ENCODE measurements around the gene COL11A1. TPM values are rescaled to one million over a fixed set of nuclear protein-coding genes. Genes with fewer than 3 reads are reported as not detected.

The COL11A1 gene
- polyA plus RNA-seq, 2 of the 4 experiments (the other 2 are of a cell fraction): 6.8 to 13.6 TPM

GRCh38 chr1:103025858-103026409, 82.4 kb downstream of the COL11A1 start:
- TF ChIP-seq ESRRA (IDR thresholded peaks at IDR 0.05; ENCODE audit: borderline replicate concordance, low read length) (no peak), JUNB (IDR thresholded peaks at IDR 0.05) (no peak), KDM5A (IDR thresholded peaks at IDR 0.05) (no peak), SREBF2 (IDR thresholded peaks at IDR 0.05) (no peak), MAZ (IDR thresholded peaks at IDR 0.05; ENCODE audit: borderline replicate concordance, low read depth, low read length) (no peak)
- CTCF ChIA-PET: no interaction called here
- Histone ChIP-seq H3K9me3 (no peaks in the 10 kb centered on the region), H3K4me1 (no peaks in the 10 kb centered on the region), H3K4me3 (no peak overlapping the region), H3K4me2 (no peak overlapping the region), H3K27ac (no peak overlapping the region)
- no peak for FAIRE-seq
- no peak for ATAC-seq
- 21% methylated on average over 5 of the region's 5 CpGs for WGBS (ENCODE audit: missing lambda C conversion rate)
- DNase-seq (ENCODE audit: low read depth in 1 of 2, low spot score in 1 of 2): no peak
- POLR2A ChIA-PET: no interaction called here

GRCh38 chr1:103024051-103024450, 84.3 kb downstream of the COL11A1 start:
- DNase-seq (ENCODE audit: low read depth in 1 of 2, low spot score in 1 of 2) (no peak), FAIRE-seq (no peak), ATAC-seq (no peak)
- TF ChIP-seq HEYL (CRISPR knock-in tag; IDR thresholded peaks at IDR 0.05) (no peak), MAFK (IDR thresholded peaks at IDR 0.05; ENCODE audit: partially characterized antibody) (no peak), NR3C1 (IDR thresholded peaks at IDR 0.05) (no peak), HOXA7 (CRISPR knock-in tag; IDR thresholded peaks at IDR 0.05) (no peak), HMGXB4 (CRISPR knock-in tag; IDR thresholded peaks at IDR 0.05; ENCODE audit: borderline replicate concordance) (no peak), RNF2 (IDR thresholded peaks at IDR 0.05; ENCODE audit: borderline replicate concordance, low read depth) (no peak), ZNF302 (CRISPR knock-in tag; IDR thresholded peaks at IDR 0.05) (no peak), SMC3 (IDR thresholded peaks at IDR 0.05) (no peak), CHD4 (IDR thresholded peaks at IDR 0.05; ENCODE audit: borderline replicate concordance) (no peak), HDAC2 (IDR thresholded peaks at IDR 0.05) (no peak), ZSCAN20 (CRISPR knock-in tag; IDR thresholded peaks at IDR 0.05) (no peak), ZC3H11A (IDR thresholded peaks at IDR 0.05) (no peak), BCL3 (IDR thresholded peaks at IDR 0.05) (no peak), PHF8 (IDR thresholded peaks at IDR 0.05; ENCODE audit: borderline replicate concordance, low read depth) (no peak), ATOH8 (CRISPR knock-in tag; IDR thresholded peaks at IDR 0.05; ENCODE audit: low read depth) (no peak), CEBPB (IDR thresholded peaks at IDR 0.05) (no peak), NPAS2 (CRISPR knock-in tag; IDR thresholded peaks at IDR 0.05; ENCODE audit: borderline replicate concordance) (no peak), REST (IDR thresholded peaks at IDR 0.05) (no peak)
- H3K9me3 ChIP-seq: no peaks in the 10 kb centered on the region
- 28% methylated on average over 1 of the region's 1 CpG for WGBS (ENCODE audit: missing lambda C conversion rate)
- no peak overlapping the region for H3K27ac ChIP-seq
- no peak overlapping the region for H3K4me3 ChIP-seq
- no peak overlapping the region for H3K4me2 ChIP-seq
- CTCF ChIA-PET: no interaction called here
- POLR2A ChIA-PET: no interaction called here
- H3K4me1 ChIP-seq: no peaks in the 10 kb centered on the region
